AG09309 (cell line): Measurements from ENCODE around the gene FNTB.

Experiments used
- DNase-seq: peaks from one replicate; pipeline ENCODE4 v3.0.0-alpha.2; 2010; ENCODE audit warnings: low read depth
- H3K4me3 ChIP-seq: 2 replicates; pipeline ENCODE4 v1.5.1; 2011; ENCODE audit warnings: mild to moderate bottlenecking, low read depth, low read length, moderate library complexity; ENCODE audit not compliant: control insufficient read depth
- CTCF ChIP-seq: IDR thresholded peaks from 2 replicates; pipeline ENCODE4 v1.5.1; 2011; ENCODE audit warnings: mild to moderate bottlenecking, low read depth, low read length, inconsistent platforms; ENCODE audit not compliant: insufficient read depth, control insufficient read depth; ENCODE audit errors: missing control alignments

The FNTB gene

GRCh38 chr14:65007202-65007601, 20.5 kb downstream of the FNTB start:
- TF ChIP-seq CTCF: no peak

GRCh38 chr14:65010211-65010931, 23.7 kb downstream of the FNTB start:
- no peak for DNase-seq
- no peak for TF ChIP-seq CTCF
- H3K4me3 ChIP-seq: no peak overlapping the region

More at GRCh38 chr14:65007202-65007601, 20.5 kb downstream of the FNTB start:
- DNase-seq: no peak
- no peak overlapping the region for H3K4me3 ChIP-seq

- H3K4me3 ChIP-seq: no peak overlapping the region
- TF ChIP-seq CTCF: no peak
- no peak for DNase-seq
Measured at GRCh38 chr14:65011538-65011937, 24.8 kb downstream of the FNTB start.

- TF ChIP-seq CTCF: no peak
- no peak overlapping the region for H3K4me3 ChIP-seq
- no peak for DNase-seq
Measured at GRCh38 chr14:65012353-65012752, 25.7 kb downstream of the FNTB start.

GRCh38 chr14:65015391-65015790, 28.7 kb downstream of the FNTB start:
- DNase-seq: no peak
- no peak overlapping the region for H3K4me3 ChIP-seq
- TF ChIP-seq CTCF: no peak

GRCh38 chr14:65016471-65016870, 29.8 kb downstream of the FNTB start:
- no peak overlapping the region for H3K4me3 ChIP-seq
- no peak for TF ChIP-seq CTCF
- no peak for DNase-seq
